GM18517 (cell line): ENCODE data around the gene PDE6B.
"Not testable (repeated sequence)": the region's sequence is repeated elsewhere in the genome, so short reads cannot be mapped to it uniquely, and the experiment has no call there.

Experiments
- ATAC-seq: cut with Tn5 transposase; IDR thresholded peaks from one replicate; pipeline ENCODE4 v1.9.1; 2021; ENCODE audit warnings: mild to moderate bottlenecking, moderate library complexity; ENCODE audit not compliant: unreplicated experiment

The PDE6B gene

GRCh38 chr4:682490-683172 is 57.3 kb downstream of the PDE6B start:
- no peak for ATAC-seq

- no peak for ATAC-seq
Measured at GRCh38 chr4:683247-683897, 58.0 kb downstream of the PDE6B start.

GRCh38 chr4:683982-684622 is 58.7 kb downstream of the PDE6B start:
- ATAC-seq: no peak

GRCh38 chr4:684623-685327 is 59.4 kb downstream of the PDE6B start:
- no peak for ATAC-seq

- no peak for ATAC-seq
Measured at GRCh38 chr4:685679-686412, 60.5 kb downstream of the PDE6B start.

GRCh38 chr4:686413-687040 is 61.2 kb downstream of the PDE6B start:
- no peak for ATAC-seq

GRCh38 chr4:687048-687970 is 61.9 kb downstream of the PDE6B start:
- no peak for ATAC-seq

GRCh38 chr4:687971-688853 is 62.8 kb downstream of the PDE6B start:
- no peak for ATAC-seq

- ATAC-seq: no peak
Measured at GRCh38 chr4:688854-689681, 63.7 kb downstream of the PDE6B start, which contains the start of gene SLC49A3. Gene SLC49A3 (minus strand): TSS chr4:689151. CDS start chr4:689127, 24 bp downstream.

- ATAC-seq: no peak
Measured at GRCh38 chr4:689723-690122, 64.3 kb downstream of the PDE6B start.

- ATAC-seq: no peak
Measured at GRCh38 chr4:692771-693554, 67.6 kb downstream of the PDE6B start.

GRCh38 chr4:694341-694940 is 69.1 kb downstream of the PDE6B start:
- ATAC-seq: not testable (repeated sequence)

GRCh38 chr4:699816-700580 is 74.6 kb downstream of the PDE6B start:
- no peak for ATAC-seq

- no peak for ATAC-seq
Measured at GRCh38 chr4:700587-701264, 75.4 kb downstream of the PDE6B start.

- no peak for ATAC-seq
Measured at GRCh38 chr4:702618-703048, 77.3 kb downstream of the PDE6B start.
